ENCODE measurements around the gene BICDL1. TPM values are rescaled to one million over a fixed set of nuclear protein-coding genes. Genes with fewer than 3 reads are reported as not detected.

Gene BICDL1
- polyA plus RNA-seq, 6 donors from 2014 or later, result 0.12 to 0.40 (median 0.30) TPM; not detected in 1

DNA sequence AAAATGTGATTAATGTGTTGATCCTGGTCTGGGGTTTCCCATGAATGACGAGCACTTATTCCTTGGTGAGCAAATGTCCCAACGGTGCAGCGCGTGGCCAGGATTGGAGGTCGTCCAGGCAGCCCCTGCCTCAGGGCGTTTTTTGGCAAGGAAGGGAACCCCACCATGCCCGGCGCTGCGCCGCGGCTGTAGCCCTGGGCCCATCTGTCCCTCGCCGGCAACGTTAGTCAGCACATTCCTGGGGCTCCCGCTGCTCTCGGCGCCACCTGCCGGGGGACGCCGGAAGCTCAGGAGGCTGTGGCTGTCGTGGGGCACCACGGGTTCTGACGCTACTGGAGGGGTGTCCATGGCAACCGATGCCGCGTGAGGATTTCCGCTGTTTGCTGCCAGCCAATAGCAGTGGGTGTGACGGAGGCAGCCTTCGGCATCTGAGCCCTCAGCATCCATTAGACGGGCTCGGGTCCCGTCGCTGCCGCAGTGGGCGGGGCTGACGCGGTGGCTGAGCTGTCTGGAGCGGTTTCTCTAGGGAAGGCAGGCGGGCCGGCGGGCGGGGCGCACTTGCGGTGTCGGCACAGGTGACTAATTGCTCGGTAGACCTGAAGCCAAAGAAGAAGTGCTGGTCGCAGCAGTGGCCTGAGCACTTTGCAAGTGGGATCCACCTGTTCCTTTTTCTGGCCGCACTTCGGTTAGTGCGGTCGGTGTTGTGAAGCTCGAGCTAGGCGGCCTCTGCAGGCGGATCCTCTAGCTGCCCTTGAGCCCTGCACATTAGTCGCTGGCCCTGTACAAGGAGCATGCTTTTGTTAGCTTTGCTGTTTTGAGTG is 98.0 kb downstream of the BICDL1 start:
- no peaks in the 10 kb centered on the region for H3K27me3 Mint-ChIP-seq
- peak overlapping the region; percentile 62 to 91 (median 84) for H3K4me3 Mint-ChIP-seq
- DNase-seq (peak; percentile 99), ATAC-seq (ENCODE audit: low read depth in 2 of 2) (peak; percentile 94 to 96)
- peaks cover 0 to 16% (median 13%) of the 10 kb centered on the region in 3 donors for H3K4me1 Mint-ChIP-seq
- H3K9me3 Mint-ChIP-seq, result no peaks in the 10 kb centered on the region
- H3K27ac Mint-ChIP-seq, result peak overlapping the region; percentile 48 to 97 (median 88)
- H3K36me3 Mint-ChIP-seq, result peaks cover 0 to 7% of the 10 kb centered on the region in 2 donors

DNA sequence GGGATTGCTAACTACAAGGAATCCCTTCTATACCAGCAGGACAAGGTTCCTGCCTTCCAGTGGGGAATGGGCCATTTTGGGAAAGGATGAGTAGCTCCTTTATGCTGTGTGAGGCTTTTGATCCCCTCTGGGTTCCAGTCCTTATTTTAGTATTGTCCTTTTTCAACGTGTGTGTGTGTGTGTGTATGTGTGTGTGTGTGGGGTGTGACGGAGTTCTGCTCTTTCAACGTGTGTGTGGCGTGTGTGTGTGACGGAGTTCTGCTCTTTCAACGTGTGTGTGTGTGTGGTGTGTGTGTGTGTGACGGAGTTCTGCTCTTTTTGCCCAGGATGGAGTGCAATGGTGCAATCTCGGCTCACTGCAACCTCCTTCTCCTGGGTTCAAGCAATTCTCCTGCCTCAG is 100.1 kb downstream of the BICDL1 start:
- Mint-ChIP-seq H3K27me3 (no peaks in the 10 kb centered on the region), H3K9me3 (no peaks in the 10 kb centered on the region), H3K4me3 (peak overlapping the region in 2 of 8 donors; percentile 25 to 35), H3K36me3 (peaks cover 0 to 6% of the 10 kb centered on the region in 2 donors), H3K4me1 (peaks cover 0 to 16% (median 13%) of the 10 kb centered on the region in 3 donors), H3K27ac (peak overlapping the region in 2 of 6 donors; percentile 65 to 77)
- DNase-seq (no peak), ATAC-seq (ENCODE audit: low read depth in 2 of 2) (no peak)

DNA sequence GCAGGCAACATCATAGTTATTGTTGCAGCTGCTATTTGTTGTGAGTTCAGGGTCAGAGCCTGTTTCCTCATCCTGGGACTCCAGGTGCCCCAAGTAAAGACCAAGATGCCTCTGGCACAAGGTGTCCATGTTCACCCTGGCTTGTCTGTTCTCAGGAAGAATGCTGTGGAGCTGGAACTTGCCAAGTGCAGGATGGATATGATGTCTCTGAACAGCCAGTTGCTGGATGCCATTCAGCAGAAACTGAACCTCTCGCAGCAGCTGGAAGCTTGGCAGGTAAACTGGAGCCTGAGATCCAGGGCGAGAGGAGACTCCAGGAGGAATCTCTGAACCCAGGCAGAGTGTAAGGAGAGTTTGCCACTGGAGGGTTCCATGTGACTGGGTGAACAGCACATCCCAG is 100.8 kb downstream of the BICDL1 start:
- Mint-ChIP-seq H3K27me3 (no peaks in the 10 kb centered on the region), H3K36me3 (peaks cover 0 to 6% of the 10 kb centered on the region in 2 donors), H3K27ac (peak overlapping the region in 1 of 6 donors; percentile 72), H3K4me1 (peaks cover 0 to 16% (median 13%) of the 10 kb centered on the region in 3 donors), H3K9me3 (no peaks in the 10 kb centered on the region), H3K4me3 (peak overlapping the region in 1 of 8 donors; percentile 3)
- DNase-seq, result no peak
- ATAC-seq (ENCODE audit: low read depth in 2 of 2), result no peak

DNA sequence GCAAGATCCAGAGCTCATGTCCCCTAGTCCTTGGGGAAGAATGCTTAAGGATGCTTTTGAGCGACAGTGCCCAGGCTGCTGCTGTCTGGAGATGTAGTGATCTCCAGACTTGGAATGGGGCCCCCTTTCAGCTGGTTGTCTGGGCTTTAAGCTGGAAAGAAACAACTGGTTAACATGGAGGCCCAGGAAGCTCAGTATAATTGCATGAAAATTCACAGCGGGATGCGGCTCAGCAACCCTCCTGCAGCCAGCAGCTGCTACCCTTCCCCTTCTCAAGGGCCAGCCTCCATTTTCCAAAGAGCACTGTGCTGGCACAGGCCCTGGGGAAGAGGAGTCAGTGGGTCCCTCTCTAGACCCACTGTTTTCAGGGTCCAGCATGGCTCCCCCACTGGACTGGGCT is 101.2 kb downstream of the BICDL1 start:
- Mint-ChIP-seq H3K4me3 (no peak overlapping the region), H3K9me3 (no peaks in the 10 kb centered on the region), H3K36me3 (peaks cover 0 to 6% of the 10 kb centered on the region in 2 donors), H3K4me1 (peaks cover 0 to 16% (median 13%) of the 10 kb centered on the region in 3 donors), H3K27me3 (no peaks in the 10 kb centered on the region), H3K27ac (peak overlapping the region in 1 of 6 donors; percentile 72)
- no peak for ATAC-seq (ENCODE audit: low read depth in 2 of 2)
- no peak for DNase-seq

DNA sequence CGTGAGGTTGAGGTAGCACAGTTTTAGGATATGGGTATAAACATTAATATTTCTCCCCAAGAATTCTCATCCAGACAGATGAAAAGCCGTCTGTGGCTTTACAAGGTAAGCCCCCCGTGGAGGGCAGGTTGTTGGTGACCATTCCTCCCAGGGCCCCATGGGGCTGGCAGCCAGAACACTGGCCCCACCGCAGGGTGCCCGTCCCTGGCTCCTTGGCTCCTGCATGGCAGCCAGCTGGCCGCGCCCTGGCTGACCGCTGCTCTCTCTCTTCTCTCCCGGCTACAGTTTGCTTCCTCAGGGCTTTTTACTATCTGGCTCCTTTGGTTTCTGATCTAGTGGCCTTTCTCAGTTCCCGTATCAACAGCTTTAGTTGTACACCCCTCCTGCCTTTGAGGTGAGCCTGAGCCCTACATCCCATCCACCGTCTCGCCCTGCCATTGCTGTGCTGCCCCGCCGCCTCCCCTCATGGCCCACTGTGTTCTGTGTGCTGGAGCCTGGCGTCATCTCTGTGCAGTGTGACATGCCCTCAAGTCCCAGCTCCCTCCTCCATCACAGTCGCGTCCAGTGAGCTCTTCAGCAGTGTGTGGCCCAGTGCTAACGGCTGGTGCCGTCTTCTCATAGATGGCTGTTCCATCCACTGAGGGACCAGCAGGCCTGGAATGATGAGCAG is 101.7 kb downstream of the BICDL1 start:
- H3K4me1 Mint-ChIP-seq, result peaks cover 0 to 16% (median 13%) of the 10 kb centered on the region in 3 donors
- peak overlapping the region in 3 of 6 donors; percentile 60 to 69 (median 63) for H3K27ac Mint-ChIP-seq
- peak overlapping the region in 1 of 8 donors; percentile 10 for H3K4me3 Mint-ChIP-seq

DNA sequence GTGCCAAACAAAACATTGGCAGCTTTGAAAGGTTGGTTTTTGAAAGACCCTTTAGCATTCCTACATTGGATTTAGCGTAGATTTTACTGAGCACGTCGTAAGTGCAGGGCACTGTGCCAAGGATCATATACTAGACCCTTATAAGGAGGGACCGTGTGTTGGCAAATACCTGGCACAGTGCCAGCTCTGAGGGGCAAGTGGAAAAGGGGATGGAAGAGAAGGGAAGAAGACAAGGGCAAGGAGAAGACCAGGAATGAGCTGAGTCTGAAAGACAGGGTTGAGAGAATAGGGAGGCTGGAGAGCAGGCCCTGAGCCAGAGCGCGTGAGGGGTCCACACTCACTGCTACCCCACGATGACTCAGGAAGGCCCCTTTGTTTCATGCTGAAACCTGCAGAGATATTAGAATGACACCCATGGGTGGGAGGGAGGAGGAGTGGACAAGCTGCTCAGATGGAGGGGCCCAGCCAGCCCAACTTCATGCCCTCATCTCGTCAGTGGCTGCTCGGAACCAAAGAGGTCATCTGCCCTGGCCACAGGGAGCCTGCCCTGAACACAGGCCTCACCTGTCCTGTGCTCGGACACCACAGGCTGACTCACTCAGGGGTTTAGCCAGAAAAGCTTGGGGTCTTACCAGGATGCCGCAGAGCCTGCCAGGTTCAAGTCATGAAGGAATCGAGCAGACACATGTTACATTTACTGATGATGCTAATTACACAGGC is 102.5 kb downstream of the BICDL1 start:
- Mint-ChIP-seq H3K36me3 (peaks cover 0 to 6% of the 10 kb centered on the region in 2 donors), H3K4me1 (peaks cover 0 to 16% (median 12%) of the 10 kb centered on the region in 3 donors), H3K27ac (peak overlapping the region in 5 of 6 donors; percentile 17 to 82 (median 63)), H3K4me3 (no peak overlapping the region), H3K27me3 (no peaks in the 10 kb centered on the region), H3K9me3 (no peaks in the 10 kb centered on the region)
- DNase-seq (no peak), ATAC-seq (ENCODE audit: low read depth in 2 of 2) (no peak)

More for the DNA sequence above, 101.7 kb downstream of the BICDL1 start:
- ATAC-seq (ENCODE audit: low read depth in 2 of 2) (no peak), DNase-seq (no peak)
- Mint-ChIP-seq H3K9me3 (no peaks in the 10 kb centered on the region), H3K27me3 (no peaks in the 10 kb centered on the region), H3K36me3 (peaks cover 0 to 6% of the 10 kb centered on the region in 2 donors)

DNA sequence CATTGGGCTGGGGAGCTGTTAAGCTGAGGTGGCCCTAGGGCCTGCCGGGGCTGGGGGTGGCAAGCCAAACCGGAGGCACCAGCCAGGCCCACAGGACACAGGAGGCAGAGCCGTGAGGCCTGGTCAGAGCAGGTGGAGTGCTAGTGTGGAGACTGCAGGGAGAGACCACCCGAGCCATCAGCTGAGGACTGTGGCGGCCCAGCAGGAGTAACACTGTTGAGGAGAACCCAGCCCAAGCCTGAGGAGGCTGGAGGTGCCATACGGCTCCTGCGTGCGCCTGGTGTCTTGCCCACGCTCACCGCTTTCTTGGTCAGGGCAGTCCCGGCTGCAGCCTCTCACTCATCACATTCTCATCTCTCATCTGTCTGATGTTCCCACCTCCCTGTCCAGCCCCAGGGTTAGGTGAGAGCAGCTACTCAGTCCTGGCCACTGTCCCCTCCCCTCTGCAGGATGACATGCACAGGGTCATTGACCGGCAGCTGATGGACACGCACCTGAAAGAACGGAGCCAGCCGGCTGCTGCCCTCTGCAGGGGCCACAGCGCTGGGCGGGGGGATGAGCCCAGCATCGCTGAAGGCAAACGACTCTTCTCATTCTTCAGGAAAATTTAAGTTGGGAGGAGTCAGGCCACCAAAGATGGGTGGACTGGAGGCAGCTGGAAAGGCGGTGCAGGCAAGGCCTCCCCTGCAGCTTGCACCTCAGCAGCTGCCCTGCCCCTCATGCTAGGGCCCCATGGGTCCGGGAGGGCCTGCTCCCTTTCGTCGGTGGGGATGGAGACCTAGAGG is 103.7 kb downstream of the BICDL1 start:
- H3K4me3 Mint-ChIP-seq, result no peak overlapping the region
- ATAC-seq (ENCODE audit: low read depth in 2 of 2), result no peak

DNA sequence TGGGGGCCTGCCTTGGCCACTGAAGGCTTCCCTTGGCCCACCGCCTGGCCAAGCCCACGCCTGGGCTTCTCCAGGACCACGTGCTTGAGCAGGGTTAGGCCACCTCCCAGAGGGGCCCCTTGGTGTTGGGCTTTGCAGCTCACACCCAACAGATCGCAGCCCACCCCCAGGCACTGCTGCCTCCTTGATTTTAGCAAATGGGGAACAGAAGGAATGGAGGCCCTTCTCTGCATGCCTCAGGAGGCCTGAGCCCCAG is 104.2 kb downstream of the BICDL1 start:
- H3K4me3 Mint-ChIP-seq, result no peak overlapping the region

More for the DNA sequence above, 103.7 kb downstream of the BICDL1 start:
- Mint-ChIP-seq H3K9me3 (no peaks in the 10 kb centered on the region), H3K4me1 (peaks cover 0 to 7% (median under 1%) of the 10 kb centered on the region in 3 donors), H3K27ac (peak overlapping the region in 3 of 6 donors; percentile 10 to 84 (median 24)), H3K27me3 (no peaks in the 10 kb centered on the region), H3K36me3 (peaks cover 0 to 6% of the 10 kb centered on the region in 2 donors)
- no peak for DNase-seq

DNA sequence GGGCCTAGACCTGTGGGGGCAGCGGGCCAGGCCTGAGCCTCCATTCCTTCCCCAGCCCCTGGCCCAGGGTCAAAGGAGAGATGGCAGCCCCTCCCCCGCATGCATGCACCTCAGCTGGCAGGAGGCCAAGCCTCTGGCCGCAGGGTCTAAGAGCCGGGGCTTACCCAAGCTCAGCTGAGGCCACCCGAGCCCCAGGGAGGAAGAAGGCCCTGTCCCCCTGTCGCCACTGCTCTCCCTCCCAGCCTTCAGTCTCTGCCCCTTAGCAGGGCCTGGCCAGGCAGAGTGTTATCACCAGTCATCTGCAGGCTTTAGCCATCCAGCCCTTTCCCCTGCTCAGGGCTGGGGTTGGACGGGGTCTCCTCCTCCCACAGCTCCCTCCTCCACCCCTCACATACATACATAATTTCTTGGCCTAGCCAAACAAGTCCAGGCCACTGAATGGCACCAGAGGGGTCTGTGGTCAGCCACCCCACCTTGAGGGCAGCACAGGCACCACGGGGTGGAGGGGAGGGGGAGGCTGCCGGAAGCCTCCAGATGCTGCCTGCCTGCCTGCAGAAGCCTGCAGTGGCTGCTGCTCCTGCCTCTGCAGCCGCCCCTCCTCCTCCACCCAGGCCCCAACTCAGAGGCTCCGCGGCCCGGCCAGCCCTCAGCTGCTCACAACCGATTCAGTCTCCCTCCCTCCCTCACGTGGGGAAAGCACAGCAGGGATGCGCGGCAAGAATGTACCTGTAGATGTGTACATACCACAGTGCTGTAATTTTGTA is 104.7 kb downstream of the BICDL1 start:
- H3K27ac Mint-ChIP-seq, result no peak overlapping the region
- no peaks in the 10 kb centered on the region for H3K9me3 Mint-ChIP-seq
- peaks cover 0 to 6% of the 10 kb centered on the region in 2 donors for H3K36me3 Mint-ChIP-seq
- DNase-seq, result no peak
- H3K27me3 Mint-ChIP-seq, result no peaks in the 10 kb centered on the region
- peaks cover 0 to 2% (median 0%) of the 10 kb centered on the region in 3 donors for H3K4me1 Mint-ChIP-seq
- no peak for ATAC-seq (ENCODE audit: low read depth in 2 of 2)
- H3K4me3 Mint-ChIP-seq, result no peak overlapping the region

More for the DNA sequence above, 104.2 kb downstream of the BICDL1 start:
- H3K4me1 Mint-ChIP-seq, result peaks cover 0 to 2% (median 0%) of the 10 kb centered on the region in 3 donors
- DNase-seq, result no peak
- no peak for ATAC-seq (ENCODE audit: low read depth in 2 of 2)
- H3K36me3 Mint-ChIP-seq, result peaks cover 0 to 6% of the 10 kb centered on the region in 2 donors
- no peaks in the 10 kb centered on the region for H3K9me3 Mint-ChIP-seq
- peak overlapping the region in 1 of 6 donors; percentile 84 for H3K27ac Mint-ChIP-seq
- no peaks in the 10 kb centered on the region for H3K27me3 Mint-ChIP-seq

DNA sequence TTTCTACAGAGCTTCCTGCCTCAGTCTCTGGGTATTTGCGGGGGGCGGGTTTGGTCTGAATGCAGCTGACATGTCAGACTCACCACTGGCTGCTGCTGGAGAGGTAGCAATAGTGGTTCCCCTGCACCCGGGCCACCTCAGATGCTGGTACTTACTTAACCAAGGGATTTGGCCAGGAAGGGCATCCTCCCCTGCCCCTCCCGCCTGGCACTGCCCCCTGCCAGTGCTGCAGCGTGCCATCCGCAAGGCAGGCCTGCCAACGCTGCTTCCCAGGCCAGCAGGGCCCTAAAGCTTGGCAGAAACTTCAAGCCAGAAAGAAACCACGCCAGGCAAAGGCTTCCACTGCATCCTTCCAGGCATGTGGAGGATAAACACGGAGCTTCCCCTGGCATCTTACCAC is 105.4 kb downstream of the BICDL1 start:
- Mint-ChIP-seq H3K36me3 (peaks cover 0 to 6% of the 10 kb centered on the region in 2 donors), H3K27ac (no peak overlapping the region), H3K4me1 (peaks cover 0 to 2% (median 0%) of the 10 kb centered on the region in 3 donors), H3K4me3 (no peak overlapping the region), H3K27me3 (no peaks in the 10 kb centered on the region), H3K9me3 (no peaks in the 10 kb centered on the region)
- DNase-seq (no peak), ATAC-seq (ENCODE audit: low read depth in 2 of 2) (no peak)

DNA sequence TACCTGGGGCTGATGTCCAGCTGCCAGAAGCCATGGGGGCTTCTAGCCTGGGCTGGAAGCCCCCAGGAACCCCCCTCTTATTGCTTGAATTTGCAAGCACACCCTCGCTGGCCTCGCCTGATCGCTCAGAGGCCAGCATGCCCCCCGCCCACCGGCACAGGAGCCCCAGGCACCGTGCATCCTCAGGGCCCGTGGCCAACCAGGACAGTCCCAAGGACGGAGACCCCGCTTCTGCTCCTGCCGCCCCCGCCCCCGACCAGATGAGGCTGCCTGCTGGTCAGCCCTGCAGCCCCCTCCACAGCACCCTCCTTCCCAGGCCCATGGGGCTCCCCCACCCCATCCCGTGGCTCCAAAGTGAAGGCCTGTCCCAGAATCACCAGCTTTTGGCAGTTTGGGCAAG is 106.3 kb downstream of the BICDL1 start:
- Mint-ChIP-seq H3K9me3 (no peaks in the 10 kb centered on the region), H3K27ac (no peak overlapping the region), H3K4me1 (peaks cover 0 to 5% (median 5%) of the 10 kb centered on the region in 3 donors), H3K27me3 (no peaks in the 10 kb centered on the region), H3K36me3 (peaks cover 0 to 6% of the 10 kb centered on the region in 2 donors), H3K4me3 (no peak overlapping the region)
- DNase-seq (no peak), ATAC-seq (ENCODE audit: low read depth in 2 of 2) (no peak)

DNA sequence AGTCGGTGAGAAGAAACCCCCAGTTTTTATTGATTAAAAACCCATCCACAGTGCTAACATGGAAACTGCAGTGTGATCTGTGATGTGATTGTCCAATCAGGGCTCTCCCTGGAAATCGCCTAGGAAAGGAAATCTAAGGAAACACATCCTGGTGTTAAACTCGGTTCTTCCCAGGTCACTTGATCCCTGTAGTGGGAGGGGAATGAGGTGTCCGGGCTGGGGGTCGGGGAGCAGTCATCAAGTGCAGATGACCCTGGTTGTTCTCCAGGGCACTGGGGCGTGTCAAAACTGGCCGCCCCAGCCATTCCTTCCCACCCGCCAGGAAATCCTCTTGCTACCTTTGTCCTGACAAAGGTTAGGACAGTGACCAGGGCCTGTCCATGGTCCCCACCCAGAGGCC is 106.7 kb downstream of the BICDL1 start:
- Mint-ChIP-seq H3K4me1 (peaks cover 0 to 5% (median 5%) of the 10 kb centered on the region in 3 donors), H3K27ac (no peak overlapping the region), H3K36me3 (peaks cover 0 to 6% of the 10 kb centered on the region in 2 donors), H3K9me3 (no peaks in the 10 kb centered on the region), H3K4me3 (no peak overlapping the region), H3K27me3 (no peaks in the 10 kb centered on the region)
- no peak for DNase-seq
- ATAC-seq (ENCODE audit: low read depth in 2 of 2), result no peak
